GM21367 (cell line): ENCODE data around the gene EBLN1.
"Not testable (repeated sequence)": the region's sequence is repeated elsewhere in the genome, so short reads cannot be mapped to it uniquely, and the experiment has no call there.

Source experiments
- ATAC-seq: cut with Tn5 transposase; IDR thresholded peaks from one replicate; pipeline ENCODE4 v1.9.1; 2021; ENCODE audit not compliant: unreplicated experiment

The EBLN1 gene

DNA sequence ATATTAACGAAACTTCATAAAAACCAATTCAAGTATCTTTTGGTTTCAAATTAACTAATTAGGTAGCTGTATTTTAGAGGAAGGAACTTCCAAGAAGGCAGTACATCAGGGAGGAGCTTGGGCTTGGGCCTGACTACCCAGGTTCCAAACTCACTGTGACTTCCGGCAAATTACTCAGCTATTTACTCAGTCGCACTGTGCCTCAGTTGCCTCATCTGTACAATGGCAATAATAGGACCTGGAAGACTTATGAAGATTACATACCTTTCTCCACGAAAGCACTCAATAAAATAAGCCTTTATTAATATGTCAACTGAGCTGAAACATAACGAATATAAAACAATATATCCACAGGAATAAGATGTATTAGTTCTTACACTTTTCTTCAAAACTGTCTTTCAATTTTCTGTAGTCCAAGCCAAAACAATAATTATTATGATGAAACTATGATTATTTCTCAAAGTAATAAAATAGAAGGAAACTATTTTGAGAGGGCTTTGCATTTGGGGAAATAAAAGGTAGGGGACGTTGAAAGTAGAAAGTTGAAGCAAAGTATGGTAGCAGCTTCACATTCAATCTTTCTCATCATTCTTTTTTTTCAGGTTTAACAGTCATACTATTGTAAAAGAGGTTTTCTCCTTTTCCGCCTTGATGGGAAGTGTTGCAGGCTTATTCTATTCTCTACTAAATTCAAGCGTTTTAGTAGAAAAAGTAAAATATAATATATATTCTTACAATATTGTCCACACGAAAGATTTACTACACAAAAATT is 10.5 kb upstream of the EBLN1 start:
- ATAC-seq, result no peak

DNA sequence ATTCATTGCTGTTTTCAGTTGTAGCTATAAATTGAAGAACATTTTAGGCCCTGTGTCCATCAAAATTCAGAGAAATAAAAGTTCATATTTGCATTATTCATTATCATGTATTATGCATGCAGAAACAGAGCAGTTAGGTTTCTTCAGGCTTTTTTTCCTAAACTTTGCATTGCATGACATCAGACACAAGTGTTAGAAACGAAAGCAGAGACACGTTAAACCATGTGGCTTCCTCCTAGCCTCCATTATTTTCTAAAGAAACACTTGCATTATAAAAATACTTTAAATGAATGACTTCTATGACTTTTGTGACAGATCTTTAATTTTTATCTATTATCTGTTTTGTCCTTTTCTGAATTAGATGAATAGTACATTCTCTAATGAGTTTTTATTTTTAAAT is 8.8 kb upstream of the EBLN1 start:
- no peak for ATAC-seq

DNA sequence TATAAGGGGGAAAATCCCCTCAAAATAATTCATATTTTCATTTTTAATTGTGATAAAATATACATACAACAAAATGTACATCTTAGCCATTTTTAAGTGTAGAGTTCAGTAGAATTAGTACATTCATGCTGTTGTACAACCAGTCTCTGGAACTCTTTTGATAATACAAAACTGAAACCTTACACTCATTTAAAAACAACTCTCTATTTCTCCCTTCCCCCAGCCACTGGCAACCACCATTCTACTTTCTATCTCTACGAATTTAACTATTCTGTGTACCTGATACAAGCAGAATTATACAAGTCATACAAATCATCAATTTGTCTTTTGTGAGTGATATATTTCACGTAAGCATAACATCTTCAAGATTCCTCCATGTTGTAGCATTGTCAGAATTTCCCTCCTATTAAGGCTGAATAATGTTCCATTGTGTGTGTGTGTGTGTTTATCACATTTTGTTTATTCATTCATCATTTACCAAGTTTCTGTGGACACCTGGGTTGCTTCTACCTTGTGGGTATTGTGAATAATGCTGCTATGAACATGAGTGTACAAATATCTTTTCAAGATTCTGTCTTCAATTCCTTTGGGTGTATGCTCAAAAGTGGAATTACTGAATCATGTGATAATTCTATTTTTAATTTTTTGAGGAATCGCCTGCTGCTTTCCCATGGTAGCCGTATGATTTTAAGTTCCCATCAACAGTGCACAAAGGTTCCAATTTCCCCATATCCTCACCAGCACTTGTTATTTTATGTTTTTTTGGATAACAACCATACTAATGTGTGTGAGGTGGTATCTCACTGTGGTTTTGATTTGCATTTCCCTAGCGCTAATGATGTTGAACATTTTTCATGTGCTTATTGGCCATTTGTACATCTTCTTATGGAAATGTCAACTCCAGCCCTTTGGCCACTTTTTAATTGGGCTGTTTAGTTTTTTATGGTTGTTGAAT is 4.7 kb upstream of the EBLN1 start:
- ATAC-seq, result peak; percentile 53

DNA sequence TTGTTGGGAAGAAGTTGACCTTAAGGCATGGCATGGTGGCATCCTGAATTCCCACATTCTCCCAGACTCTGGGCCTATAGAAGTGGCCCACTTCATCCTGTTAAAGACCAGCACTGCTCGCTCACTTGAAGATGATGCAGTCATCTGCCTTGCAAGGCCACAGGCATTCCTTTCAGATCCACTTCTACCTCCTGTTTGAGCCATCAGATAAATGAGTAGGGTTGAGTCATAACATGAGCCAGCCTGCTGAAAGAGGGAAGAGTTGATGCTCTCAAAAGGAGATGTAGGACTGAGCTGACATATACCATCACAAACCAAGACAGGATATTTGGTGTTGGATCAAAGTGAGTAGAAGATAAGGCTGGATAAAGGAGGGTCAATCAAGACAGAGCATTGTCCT is 1.5 kb upstream of the EBLN1 start:
- ATAC-seq, result no peak

DNA sequence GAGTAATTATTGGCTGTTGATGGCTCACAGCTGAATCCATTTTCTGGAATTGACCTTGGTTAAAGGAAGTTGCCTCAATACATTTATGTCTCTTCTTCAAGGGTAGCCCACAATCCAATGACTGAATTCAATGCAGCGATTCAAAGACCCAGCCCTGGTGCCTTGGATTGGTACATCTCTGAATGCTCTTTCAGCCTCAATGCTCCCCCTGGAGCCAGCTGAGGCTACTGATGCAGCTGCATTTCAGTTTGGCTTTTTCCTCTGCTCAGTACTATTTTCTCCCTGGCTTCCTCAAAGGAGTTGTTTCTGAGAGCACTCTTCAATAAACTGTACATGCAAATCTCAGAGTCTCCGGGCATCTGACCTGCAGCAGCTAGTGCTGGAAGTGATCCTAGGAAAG is 633 bp upstream of the EBLN1 start:
- ATAC-seq, result no peak

DNA sequence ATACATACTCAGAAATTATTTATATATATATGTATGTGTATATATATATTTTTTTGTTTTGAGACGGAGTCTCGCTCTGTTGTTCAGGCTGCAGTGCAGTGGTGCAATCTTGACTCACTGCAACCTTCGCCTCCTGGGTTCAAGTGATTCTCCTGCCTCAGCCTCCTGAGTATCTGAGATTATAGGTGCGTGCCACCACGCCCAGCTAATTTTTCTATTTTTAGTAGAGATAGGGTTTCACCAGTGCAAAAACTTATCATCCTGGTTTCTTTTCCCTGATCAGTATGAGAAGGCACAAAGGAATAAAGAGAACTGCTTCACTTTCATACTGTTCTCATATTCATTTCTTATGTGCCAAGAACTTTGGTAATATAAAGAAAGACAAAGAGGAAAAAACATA is 731 bp downstream of the EBLN1 start:
- not testable (repeated sequence) for ATAC-seq

DNA sequence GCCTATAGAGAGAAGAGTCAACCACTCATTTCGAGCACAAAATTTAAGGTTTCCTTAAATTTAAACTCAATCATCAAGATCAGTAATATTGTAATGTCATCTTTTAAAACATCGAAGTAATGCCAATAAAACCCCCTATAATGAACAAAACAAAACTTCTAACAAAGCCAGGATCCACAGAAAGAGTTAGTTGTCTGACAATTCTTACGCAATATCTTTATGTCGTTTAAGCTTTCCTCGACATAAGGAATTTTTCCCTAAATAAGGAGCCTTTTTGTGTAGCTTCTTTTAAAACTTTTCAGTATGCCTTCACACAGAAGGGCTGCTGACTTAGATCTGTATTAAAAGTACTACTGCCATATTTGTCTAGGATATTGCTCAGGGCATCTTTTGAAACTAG is 7.5 kb downstream of the EBLN1 start:
- ATAC-seq, result no peak

DNA sequence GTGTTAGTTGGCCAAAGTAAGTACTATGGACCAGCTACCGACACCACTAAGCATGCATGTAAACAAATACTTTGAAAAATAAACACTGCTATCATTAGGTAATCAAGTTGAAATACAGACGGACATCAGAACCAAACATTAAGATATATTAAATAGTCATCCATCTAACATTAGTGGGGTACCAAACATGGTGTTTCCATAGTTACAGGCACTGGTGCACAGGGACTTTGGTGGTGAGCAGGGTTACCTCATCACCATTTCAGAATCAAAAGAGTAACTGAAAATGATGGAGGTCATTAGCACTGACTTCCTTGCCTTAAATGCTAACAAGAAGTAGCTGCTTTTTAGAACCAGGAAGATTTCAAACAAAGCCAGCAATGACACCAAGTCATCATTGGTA is 23.9 kb downstream of the EBLN1 start:
- ATAC-seq, result no peak

DNA sequence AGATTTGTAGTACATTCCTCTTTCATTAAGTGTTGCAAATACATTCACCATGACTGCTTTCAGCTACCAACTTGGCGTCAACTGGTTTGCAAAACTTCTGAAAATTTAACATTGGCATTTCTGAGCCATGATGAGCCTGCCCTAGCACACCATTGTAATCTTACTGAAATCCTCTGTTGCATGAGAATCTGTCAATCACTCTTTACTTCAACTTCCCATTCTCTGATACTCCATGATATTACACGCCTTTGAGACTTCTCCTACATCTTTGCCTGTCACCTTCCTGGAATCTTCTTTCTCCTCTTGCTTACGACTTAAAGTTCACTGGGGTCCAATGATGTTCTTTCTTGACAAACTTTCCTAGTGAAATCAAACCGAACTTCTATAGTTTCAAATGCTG is 32.2 kb downstream of the EBLN1 start:
- ATAC-seq, result no peak

DNA sequence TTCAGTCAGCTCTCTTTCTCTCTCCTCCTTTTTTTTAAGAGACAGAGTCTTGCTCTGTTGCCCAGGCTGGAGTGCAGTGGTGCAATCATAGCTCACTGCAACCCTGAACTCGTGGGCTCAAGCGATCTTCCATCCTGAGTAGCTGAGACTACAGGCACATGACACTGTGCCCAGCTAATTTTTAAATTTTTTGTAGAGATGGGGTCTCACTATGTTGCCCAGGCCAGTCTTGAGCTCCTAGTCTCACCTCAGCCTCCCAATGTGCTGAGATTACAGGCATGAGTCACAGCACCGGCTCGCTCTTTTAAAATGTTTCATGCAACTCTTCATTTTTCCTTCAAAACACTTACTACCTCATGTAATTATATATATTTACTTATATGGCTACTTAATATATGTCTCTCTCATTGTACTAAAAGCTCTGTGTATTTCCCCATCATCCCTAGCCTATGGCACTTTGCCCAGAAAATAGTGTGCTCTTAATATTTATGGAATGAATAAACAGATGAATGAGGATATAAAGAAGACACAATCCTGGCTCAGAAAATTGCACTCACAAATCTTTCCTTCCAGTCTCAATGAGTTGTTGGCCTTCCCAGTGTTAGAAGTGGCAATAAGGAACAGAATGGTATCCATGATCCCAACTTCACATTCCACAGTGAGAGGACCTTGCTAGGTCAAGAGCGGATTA is 33.9 kb downstream of the EBLN1 start:
- ATAC-seq, result no peak

DNA sequence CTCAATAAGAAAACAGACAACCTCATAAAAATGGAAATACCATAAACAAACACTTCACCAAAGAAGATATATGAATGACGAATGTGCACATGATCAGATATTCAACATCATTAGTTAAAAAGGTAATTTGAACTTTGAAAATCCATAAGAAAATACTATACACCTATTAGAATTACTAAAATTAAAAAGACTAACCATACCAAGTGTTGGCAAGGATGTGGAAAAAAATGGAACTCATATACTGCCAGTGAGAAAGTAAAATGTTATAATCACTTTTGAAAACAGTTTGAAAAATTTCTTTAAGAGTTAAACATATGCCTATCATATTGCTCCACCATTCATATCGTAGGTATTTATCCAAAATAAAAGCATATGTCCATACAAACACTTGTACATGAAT is 37.1 kb downstream of the EBLN1 start:
- no peak for ATAC-seq

DNA sequence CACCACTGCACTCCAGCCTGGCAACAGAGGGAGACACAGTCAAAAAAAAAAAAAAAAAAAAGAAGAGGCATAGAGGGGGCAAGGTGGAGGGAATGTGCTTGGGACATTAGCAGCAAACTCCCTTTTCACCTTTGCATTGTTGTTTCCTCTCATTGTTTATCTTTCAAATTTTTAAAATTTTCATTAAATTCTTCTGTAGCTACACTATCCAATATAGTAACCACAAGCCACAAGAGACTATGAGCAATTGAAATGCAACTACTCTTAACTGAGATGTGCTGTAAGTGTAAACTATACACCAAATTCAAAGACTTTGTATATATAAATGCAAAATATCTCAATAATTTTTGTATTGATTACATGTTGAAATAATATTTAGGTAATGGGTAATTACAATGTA is 43.4 kb downstream of the EBLN1 start:
- ATAC-seq, result no peak

DNA sequence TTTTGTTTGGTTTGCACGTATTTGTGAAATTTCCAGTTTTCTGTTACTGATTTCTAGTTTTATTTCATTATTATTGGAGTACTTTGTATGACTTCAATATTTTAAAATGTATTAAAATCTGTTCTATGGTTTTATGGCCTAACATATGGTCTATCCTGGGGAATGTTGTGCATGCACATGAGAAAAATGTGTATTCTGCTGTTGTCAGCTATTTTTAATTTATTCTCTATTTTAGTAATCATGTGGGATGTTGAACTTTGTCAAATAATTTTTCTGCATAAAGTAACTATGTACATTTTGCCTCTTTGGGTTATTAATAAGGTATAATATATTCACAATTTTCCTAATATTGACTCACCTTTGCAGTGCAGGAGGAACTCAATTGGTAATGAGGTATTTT is 46.7 kb downstream of the EBLN1 start:
- no peak for ATAC-seq

DNA sequence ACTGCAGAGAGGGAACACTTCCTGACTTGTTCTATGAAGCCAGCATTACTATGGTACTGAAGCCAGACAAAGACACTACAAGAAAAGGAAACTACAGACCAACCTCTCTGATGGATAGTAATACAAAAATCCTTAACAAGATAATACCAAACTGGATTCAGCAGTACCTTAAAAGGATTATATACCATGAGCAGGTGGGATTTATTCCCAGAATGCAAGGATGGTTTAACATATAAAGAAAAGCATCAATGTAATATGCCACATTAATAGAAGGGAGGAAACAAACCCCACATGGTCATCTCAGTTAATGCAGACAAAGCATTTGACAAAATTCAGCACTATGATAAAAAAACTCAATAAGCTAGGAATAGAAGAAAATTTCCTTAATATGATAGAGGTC is 47.2 kb downstream of the EBLN1 start:
- no peak for ATAC-seq

DNA sequence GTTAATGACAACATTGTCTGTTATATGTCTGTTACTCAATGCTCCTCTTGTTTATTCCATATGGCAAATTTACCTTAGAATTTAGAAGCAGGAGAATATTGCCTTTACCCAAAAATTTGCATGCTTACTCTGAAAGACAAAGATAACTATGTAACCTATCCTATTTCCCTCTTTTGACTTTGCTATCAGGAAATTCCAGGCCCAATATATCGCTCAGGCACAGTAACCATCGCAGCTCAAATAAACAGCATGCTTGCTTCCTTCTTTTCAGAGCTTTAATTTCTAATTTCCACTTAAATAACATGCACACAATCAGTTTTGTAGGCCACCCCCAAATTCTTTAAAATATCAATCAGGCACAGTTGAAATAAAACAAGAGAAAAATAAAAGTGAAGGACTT is 57.8 kb downstream of the EBLN1 start:
- ATAC-seq, result no peak

DNA sequence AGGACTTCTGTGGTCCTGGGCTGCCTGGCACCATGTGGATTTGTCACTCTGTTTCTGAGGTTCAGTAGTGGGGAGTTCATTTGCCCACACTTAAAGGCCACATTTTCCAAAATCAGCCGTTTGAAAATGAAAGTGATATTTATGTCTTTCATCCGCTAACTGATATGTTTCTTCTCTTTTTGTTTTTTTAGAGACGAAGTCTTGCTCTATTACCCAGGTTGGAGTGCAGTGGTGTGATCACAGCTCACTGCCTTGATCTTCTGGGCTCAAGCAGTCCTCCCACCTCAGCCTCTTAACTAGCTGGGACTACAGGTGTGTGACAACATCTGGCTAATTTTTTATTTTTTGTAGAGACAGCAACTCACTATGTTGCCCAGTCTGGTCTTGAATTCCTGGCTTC is 58.6 kb downstream of the EBLN1 start:
- ATAC-seq, result no peak
